HG03521 (cell line): ENCODE results near the gene HK3.

Experiments used
- ATAC-seq: cut with Tn5 transposase; IDR thresholded peaks from one replicate; pipeline ENCODE4 v1.9.1; 2021; ENCODE audit warnings: mild to moderate bottlenecking, moderate library complexity; ENCODE audit not compliant: unreplicated experiment

The HK3 gene

GRCh38 chr5:176851380-176851779 is 47.8 kb downstream of the HK3 start:
- no peak for ATAC-seq

GRCh38 chr5:176850371-176851245 is 48.5 kb downstream of the HK3 start:
- ATAC-seq: no peak

- ATAC-seq: no peak
Measured at GRCh38 chr5:176849611-176850227, 49.4 kb downstream of the HK3 start.

- ATAC-seq: no peak
Measured at GRCh38 chr5:176848651-176849050, 50.5 kb downstream of the HK3 start.

GRCh38 chr5:176847726-176848290 is 51.3 kb downstream of the HK3 start:
- no peak for ATAC-seq

GRCh38 chr5:176847148-176847547 is 52.0 kb downstream of the HK3 start:
- ATAC-seq: no peak

- no peak for ATAC-seq
Measured at GRCh38 chr5:176846335-176847140, 52.6 kb downstream of the HK3 start.

- no peak for ATAC-seq
Measured at GRCh38 chr5:176845392-176845713, 53.8 kb downstream of the HK3 start.

GRCh38 chr5:176844706-176845391 is 54.3 kb downstream of the HK3 start:
- ATAC-seq: no peak

GRCh38 chr5:176844281-176844680 is 54.9 kb downstream of the HK3 start:
- ATAC-seq: no peak

- ATAC-seq: no peak
Measured at GRCh38 chr5:176843673-176844072, 55.5 kb downstream of the HK3 start.

- no peak for ATAC-seq
Measured at GRCh38 chr5:176837707-176838115, 61.4 kb downstream of the HK3 start.

GRCh38 chr5:176836811-176837706 is 62.1 kb downstream of the HK3 start:
- ATAC-seq: no peak

GRCh38 chr5:176835918-176836317 is 63.2 kb downstream of the HK3 start:
- no peak for ATAC-seq

- no peak for ATAC-seq
Measured at GRCh38 chr5:176833286-176833685, 65.9 kb downstream of the HK3 start.

GRCh38 chr5:176832162-176832561 is 67.0 kb downstream of the HK3 start:
- ATAC-seq: no peak

GRCh38 chr5:176831425-176831824 is 67.7 kb downstream of the HK3 start:
- ATAC-seq: no peak

- ATAC-seq: no peak
Measured at GRCh38 chr5:176830995-176831423, 68.1 kb downstream of the HK3 start.
